ENCODE measurements around the gene UCN.

The UCN gene

DNA sequence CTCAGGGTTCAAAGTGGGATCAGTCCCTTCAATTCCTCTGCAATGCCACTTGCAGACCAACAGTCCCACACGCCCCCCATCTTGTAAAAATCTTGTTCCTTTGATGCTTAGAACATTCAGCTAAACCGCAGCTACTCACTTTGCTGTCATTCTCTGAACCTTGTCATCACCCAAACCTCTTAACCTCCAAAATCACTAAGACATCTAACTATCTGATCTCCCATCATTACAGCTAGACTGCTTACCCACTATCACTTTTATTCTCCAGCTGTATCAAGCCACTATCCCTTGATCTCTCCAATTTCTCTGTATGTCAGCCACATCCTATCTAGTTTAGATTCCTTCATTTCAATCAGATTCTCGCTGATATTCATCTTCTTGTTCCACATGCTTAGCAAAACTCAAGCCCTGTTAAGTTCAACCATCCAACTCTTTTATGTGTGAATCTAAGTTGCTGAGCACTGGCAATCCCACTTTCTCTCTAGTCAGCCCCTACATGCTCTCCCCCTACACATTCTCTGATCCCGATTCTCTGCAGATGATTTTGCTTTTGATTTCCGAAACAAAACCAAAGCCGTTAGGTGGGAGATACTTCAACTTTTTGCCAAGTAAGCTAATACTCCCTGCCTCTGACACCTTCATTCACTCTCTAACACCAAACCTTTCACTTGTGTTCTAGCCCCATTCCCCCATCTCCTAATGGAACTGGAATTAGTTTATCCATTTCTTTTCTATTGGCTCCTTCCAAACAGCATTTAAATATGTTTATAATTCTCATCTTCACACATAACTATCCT is 43.8 kb upstream of the UCN start:
- H3K27me3 ChIP-seq (replicated peaks; ENCODE audit: control insufficient read depth, insufficient read depth, low read length) = no peaks in the 10 kb centered on the region
- DNase-seq (ENCODE audit: extremely low read depth, insufficient read length) = no peak
- no peak overlapping the region for H3K4me3 ChIP-seq (replicated peaks; ENCODE audit: low read depth, low read length)
- peaks cover 2% of the 10 kb centered on the region; the same call in 1 of the 2 replicates for H3K36me3 ChIP-seq (ENCODE audit: control insufficient read depth, insufficient read depth, low read length)
- TF ChIP-seq, protein P1, sequence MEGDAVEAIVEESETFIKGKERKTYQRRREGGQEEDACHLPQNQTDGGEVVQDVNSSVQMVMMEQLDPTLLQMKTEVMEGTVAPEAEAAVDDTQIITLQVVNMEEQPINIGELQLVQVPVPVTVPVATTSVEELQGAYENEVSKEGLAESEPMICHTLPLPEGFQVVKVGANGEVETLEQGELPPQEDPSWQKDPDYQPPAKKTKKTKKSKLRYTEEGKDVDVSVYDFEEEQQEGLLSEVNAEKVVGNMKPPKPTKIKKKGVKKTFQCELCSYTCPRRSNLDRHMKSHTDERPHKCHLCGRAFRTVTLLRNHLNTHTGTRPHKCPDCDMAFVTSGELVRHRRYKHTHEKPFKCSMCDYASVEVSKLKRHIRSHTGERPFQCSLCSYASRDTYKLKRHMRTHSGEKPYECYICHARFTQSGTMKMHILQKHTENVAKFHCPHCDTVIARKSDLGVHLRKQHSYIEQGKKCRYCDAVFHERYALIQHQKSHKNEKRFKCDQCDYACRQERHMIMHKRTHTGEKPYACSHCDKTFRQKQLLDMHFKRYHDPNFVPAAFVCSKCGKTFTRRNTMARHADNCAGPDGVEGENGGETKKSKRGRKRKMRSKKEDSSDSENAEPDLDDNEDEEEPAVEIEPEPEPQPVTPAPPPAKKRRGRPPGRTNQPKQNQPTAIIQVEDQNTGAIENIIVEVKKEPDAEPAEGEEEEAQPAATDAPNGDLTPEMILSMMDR (IDR thresholded peaks at IDR 0.05; ENCODE audit: insufficient read depth, low read length, poor library complexity, severe bottlenecking) = no peak

DNA sequence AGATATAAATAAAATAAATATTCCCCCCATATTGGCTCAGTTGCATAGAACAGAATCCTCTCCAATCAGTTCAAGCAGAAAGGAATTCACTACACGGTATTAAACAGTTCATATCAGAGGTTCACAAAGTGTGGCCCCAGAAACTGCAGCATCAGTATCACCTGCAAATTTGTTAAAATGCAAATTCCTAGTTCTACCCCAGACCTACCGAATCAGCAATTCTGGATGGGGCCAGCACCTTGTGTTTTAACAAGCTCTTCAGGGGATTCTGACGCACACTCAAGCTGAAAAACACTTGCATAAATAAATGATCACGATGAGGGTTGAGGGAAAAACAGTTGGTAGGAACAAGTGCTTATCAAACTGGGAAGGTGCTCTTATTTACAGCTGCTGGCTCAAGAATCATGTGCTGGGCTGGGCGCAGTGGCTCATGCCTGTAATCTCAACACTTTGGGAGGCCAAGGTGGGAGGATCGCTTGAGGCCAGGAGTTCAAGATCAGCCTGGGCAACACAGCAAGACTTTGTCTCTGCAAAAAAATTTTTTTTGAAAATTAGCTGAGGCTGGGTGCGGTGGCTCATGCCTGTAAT is 42.0 kb upstream of the UCN start:
- DNase-seq (ENCODE audit: extremely low read depth, insufficient read length) = no peak
- TF ChIP-seq, protein P1 (IDR thresholded peaks at IDR 0.05; ENCODE audit: insufficient read depth, low read length, poor library complexity, severe bottlenecking) = no peak
- Histone ChIP-seq H3K27me3 (replicated peaks; ENCODE audit: control insufficient read depth, insufficient read depth, low read length) (no peaks in the 10 kb centered on the region), H3K4me3 (replicated peaks; ENCODE audit: low read depth, low read length) (no peak overlapping the region), H3K36me3 (ENCODE audit: control insufficient read depth, insufficient read depth, low read length) (peaks cover 2% of the 10 kb centered on the region; the same call in 1 of the 2 replicates)

- TF ChIP-seq, protein P1 (IDR thresholded peaks at IDR 0.05; ENCODE audit: insufficient read depth, low read length, poor library complexity, severe bottlenecking) = no peak
- no peak for DNase-seq (ENCODE audit: extremely low read depth, insufficient read length)
- H3K4me3 ChIP-seq (replicated peaks; ENCODE audit: low read depth, low read length) = no peak overlapping the region
- peaks cover 4% of the 10 kb centered on the region for H3K36me3 ChIP-seq (ENCODE audit: control insufficient read depth, insufficient read depth, low read length)
- H3K27me3 ChIP-seq (replicated peaks; ENCODE audit: control insufficient read depth, insufficient read depth, low read length) = no peaks in the 10 kb centered on the region
Observed at GRCh38 chr2:27347641-27348040, 39.4 kb upstream of the UCN start.

- no peak for DNase-seq (ENCODE audit: extremely low read depth, insufficient read length)
- TF ChIP-seq, protein P1 (IDR thresholded peaks at IDR 0.05; ENCODE audit: insufficient read depth, low read length, poor library complexity, severe bottlenecking) = no peak
- Histone ChIP-seq H3K27me3 (replicated peaks; ENCODE audit: control insufficient read depth, insufficient read depth, low read length) (no peaks in the 10 kb centered on the region), H3K36me3 (ENCODE audit: control insufficient read depth, insufficient read depth, low read length) (peaks cover 23% of the 10 kb centered on the region), H3K4me3 (replicated peaks; ENCODE audit: low read depth, low read length) (no peak overlapping the region)
Observed at GRCh38 chr2:27336173-27336572, 27.9 kb upstream of the UCN start.

DNA sequence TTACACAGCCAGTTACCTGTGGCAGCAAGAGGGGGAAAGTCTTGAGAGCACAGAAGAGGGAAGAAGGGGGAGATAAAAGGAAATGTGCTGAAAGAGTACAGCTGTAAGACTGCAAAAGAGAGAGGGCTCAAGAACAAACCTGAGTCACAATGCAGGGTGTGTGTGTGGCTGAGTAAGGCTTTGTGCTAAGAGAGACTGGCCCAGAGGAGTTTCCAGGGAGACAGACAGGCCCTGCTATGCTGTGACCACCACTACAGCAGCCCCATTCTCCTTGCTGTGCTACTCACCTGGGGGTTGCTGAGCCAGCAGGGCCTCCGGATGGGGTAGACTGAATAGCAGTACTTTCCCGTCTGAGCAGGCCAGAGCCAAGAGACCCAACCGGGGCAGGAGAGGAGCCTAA is 27.1 kb upstream of the UCN start:
- no peak for DNase-seq (ENCODE audit: extremely low read depth, insufficient read length)
- TF ChIP-seq, protein P1 (IDR thresholded peaks at IDR 0.05; ENCODE audit: insufficient read depth, low read length, poor library complexity, severe bottlenecking) = no peak
- Histone ChIP-seq H3K36me3 (ENCODE audit: control insufficient read depth, insufficient read depth, low read length) (peaks cover 24% of the 10 kb centered on the region), H3K4me3 (replicated peaks; ENCODE audit: low read depth, low read length) (no peak overlapping the region), H3K27me3 (replicated peaks; ENCODE audit: control insufficient read depth, insufficient read depth, low read length) (no peaks in the 10 kb centered on the region)
